Cardiac muscle cell (in vitro differentiated cells and primary cell): ENCODE measurements around the gene CCT8L2. TPM values are rescaled to one million over a fixed set of nuclear protein-coding genes. Genes with fewer than 3 reads are reported as not detected.

Source experiments
- polyA plus RNA-seq: library from polyadenylated mRNA; unstranded; fragments of >200 nt; fragmentation: Nextera tagmentation; extraction: Ambion mirVana; gene quantifications from 2 replicates; pipeline ENCODE4 v1.2.1, GENCODE V29; 2016
- total RNA-seq: library from RNA; depleted of rRNA; stranded (reverse); fragments of >200 nt; gene quantifications from 2 replicates; pipeline ENCODE4 v1.2.3, GENCODE V29; 2016

CCT8L2 gene
- total and polyA plus RNA-seq, 2 experiments from 2014 or later, result not detected

Other genes starting within 250 kb of the CCT8L2 start
- not detected in 2 replicates for gene XKR3, start 232.6 kb upstream of the CCT8L2 start, total RNA-seq
- not detected in 2 replicates for gene XKR3, start 232.6 kb upstream of the CCT8L2 start, polyA plus RNA-seq